ENCODE data around the gene TMIGD2.
"Not testable (repeated sequence)": the region's sequence is repeated elsewhere in the genome, so short reads cannot be mapped to it uniquely, and the experiment has no call there.

TMIGD2 gene, protein sequence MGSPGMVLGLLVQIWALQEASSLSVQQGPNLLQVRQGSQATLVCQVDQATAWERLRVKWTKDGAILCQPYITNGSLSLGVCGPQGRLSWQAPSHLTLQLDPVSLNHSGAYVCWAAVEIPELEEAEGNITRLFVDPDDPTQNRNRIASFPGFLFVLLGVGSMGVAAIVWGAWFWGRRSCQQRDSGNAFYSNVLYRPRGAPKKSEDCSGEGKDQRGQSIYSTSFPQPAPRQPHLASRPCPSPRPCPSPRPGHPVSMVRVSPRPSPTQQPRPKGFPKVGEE

DNA sequence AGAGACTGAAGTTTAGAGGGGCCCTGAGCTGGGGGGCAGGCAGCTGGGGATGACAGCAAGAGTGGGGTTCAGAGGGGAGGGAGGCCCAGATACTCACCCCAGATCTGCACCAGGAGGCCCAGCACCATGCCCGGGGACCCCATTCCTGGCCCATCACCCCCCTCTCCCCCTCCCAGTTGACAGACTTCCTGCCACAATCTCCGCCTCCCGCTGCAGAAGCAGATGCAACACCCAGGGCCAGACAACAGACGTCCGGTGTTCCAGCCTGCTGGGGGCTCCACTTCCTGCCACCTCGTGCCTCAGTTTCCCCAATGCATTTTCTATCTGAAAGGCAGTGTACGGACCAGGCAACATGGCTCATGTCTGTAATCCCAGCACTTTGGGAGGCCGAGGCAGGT, at the start of gene TMIGD2:
TMIGD2 (minus strand) TSS at position 147 of the 398 bp plus-strand sequence; CDS start at position 143, 4 bp downstream.
- DNase-seq (ENCODE audit: low spot score in 2 of 2) (no peak), ATAC-seq (ENCODE audit: low read depth) (no peak)
- H3K4me3 Mint-ChIP-seq: no peak within 1 kb of the TSS
- peaks cover 2% of the 10 kb centered on the region for H3K4me1 Mint-ChIP-seq
- peaks cover 2% of the 10 kb centered on the region for H3K9me3 Mint-ChIP-seq
- no peak within 1 kb of the TSS for H3K27ac Mint-ChIP-seq
- H3K36me3 Mint-ChIP-seq: peaks cover 4% of the 10 kb centered on the region
- H3K27me3 Mint-ChIP-seq: peaks cover 16% of the 10 kb centered on the region

DNA sequence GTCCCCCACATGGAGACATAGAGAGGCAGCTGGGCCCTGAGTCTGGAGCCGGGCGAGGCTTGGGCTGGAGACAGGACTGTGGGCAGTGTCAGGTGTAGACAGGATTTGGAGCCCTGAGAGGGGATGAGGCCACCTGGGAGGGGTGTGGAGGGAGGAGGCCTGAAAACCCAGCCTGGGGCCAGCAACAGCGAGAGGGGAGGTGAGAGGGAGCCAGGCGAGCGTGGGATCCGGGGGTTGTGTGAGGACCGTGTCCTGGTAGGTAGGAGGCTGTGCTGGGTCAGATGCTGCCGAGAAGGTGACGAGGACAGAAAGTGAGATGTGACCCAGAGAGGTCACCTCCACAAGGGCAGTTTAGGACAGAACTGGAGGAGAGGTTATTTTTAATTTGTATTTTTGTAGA, 48.5 kb upstream of the TMIGD2 start:
- H3K4me3 Mint-ChIP-seq: no peak overlapping the region
- ATAC-seq (ENCODE audit: low read depth): no peak
- no peaks in the 10 kb centered on the region for H3K27me3 Mint-ChIP-seq
- no peaks in the 10 kb centered on the region for H3K9me3 Mint-ChIP-seq
- peak overlapping the region; percentile 90 for H3K27ac Mint-ChIP-seq
- H3K36me3 Mint-ChIP-seq: peaks cover 7% of the 10 kb centered on the region
- no peak for DNase-seq (ENCODE audit: low spot score in 2 of 2)
- H3K4me1 Mint-ChIP-seq: peaks cover 2% of the 10 kb centered on the region

DNA sequence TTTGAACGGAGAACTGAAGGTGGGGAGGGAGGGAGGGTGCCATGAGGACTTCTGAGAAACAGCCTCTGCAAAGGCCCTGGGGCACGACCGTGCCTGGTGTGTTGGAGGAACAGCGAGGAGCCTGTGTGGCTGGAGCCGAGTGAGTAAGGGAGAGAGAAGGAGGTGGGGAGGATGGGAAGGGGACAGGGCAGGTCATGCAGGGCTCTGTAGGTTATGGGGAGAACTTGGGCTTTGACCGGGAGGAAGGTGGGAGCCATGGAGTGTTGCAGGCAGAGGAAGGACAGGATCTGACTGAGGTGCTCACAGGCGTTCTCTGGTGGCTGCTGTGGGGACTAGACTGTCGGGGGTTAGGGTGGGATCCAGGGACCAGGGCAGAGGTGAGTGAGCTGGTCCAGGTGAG, 47.9 kb upstream of the TMIGD2 start:
- no peak overlapping the region for H3K4me3 Mint-ChIP-seq
- ATAC-seq (ENCODE audit: low read depth) (no peak), DNase-seq (ENCODE audit: low spot score in 2 of 2) (no peak)
- H3K27me3 Mint-ChIP-seq: no peaks in the 10 kb centered on the region
- H3K36me3 Mint-ChIP-seq: peaks cover 11% of the 10 kb centered on the region
- H3K9me3 Mint-ChIP-seq: no peaks in the 10 kb centered on the region
- peak overlapping the region; percentile 90 for H3K27ac Mint-ChIP-seq
- H3K4me1 Mint-ChIP-seq: peaks cover 2% of the 10 kb centered on the region

DNA sequence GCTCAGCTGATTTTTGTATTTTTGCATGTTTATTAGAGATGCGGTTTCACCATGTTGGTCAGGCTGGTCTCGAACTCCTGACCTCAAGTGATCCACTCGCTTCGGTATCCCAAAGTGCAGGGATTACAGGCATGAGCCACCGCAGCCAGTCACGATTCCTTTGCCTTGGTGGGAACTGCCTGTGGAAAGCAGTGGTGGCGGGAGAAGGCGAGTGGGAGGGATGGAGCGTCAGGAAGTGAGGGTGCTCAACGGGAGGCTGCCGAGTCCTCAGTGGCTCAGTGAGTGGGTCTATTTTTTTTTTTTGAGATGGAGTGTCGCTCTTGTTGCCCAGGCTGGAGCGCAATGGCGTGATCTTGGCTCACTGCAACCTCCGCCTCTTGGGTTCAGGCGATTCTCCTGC, 47.0 kb upstream of the TMIGD2 start:
- H3K27ac Mint-ChIP-seq; H3K4me3 Mint-ChIP-seq; H3K27me3 Mint-ChIP-seq; DNase-seq (ENCODE audit: low spot score in 2 of 2); ATAC-seq (ENCODE audit: low read depth); H3K4me1 Mint-ChIP-seq; H3K9me3 Mint-ChIP-seq: not testable (repeated sequence)
- peaks cover 11% of the 10 kb centered on the region for H3K36me3 Mint-ChIP-seq

DNA sequence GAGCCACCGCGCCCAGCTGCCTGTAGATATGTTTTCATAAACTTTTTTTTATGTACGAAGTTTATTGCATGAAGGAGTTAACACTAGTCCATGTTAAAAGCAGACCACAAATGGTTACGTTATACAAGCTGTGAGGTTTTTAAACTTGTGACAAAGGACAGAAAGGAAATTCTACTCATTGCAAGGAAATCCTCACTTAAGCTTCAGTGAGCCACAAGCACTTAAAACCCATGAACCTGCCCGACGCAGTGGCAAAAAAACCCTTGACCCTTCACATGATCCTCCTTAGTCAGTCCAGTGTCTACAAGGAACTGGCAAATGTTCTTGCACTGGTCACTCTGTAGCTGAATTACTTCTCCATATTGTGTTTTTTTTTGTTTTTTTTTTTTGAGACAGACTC, 45.3 kb upstream of the TMIGD2 start:
- Mint-ChIP-seq H3K36me3 (peaks cover 11% of the 10 kb centered on the region), H3K27ac (no peak overlapping the region), H3K4me1 (peaks cover 4% of the 10 kb centered on the region), H3K27me3 (no peaks in the 10 kb centered on the region), H3K4me3 (no peak overlapping the region), H3K9me3 (no peaks in the 10 kb centered on the region)
- DNase-seq (ENCODE audit: low spot score in 2 of 2) (no peak), ATAC-seq (ENCODE audit: low read depth) (no peak)

DNA sequence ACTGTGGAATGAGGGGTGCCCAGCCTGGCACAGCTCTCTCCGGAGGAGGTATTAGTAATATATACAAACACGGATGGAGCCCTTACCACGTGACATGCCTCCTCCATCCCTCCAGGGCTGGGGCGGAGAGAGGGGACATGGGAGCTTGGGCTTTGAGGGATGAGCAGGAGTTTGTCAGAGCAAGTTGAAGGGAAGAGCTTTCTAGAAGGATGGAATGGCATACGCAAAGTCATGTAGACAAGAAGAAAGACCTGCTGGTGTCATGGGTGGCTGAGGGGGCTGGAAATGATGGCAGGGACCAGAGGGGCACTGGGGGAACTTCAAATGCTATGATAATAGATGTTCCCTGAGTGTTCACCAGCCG, 43.8 kb upstream of the TMIGD2 start:
- Mint-ChIP-seq H3K4me1 (peaks cover 7% of the 10 kb centered on the region), H3K4me3 (no peak overlapping the region), H3K27me3 (no peaks in the 10 kb centered on the region), H3K36me3 (peaks cover 11% of the 10 kb centered on the region), H3K27ac (no peak overlapping the region), H3K9me3 (no peaks in the 10 kb centered on the region)
- DNase-seq (ENCODE audit: low spot score in 2 of 2): no peak
- ATAC-seq (ENCODE audit: low read depth): no peak

DNA sequence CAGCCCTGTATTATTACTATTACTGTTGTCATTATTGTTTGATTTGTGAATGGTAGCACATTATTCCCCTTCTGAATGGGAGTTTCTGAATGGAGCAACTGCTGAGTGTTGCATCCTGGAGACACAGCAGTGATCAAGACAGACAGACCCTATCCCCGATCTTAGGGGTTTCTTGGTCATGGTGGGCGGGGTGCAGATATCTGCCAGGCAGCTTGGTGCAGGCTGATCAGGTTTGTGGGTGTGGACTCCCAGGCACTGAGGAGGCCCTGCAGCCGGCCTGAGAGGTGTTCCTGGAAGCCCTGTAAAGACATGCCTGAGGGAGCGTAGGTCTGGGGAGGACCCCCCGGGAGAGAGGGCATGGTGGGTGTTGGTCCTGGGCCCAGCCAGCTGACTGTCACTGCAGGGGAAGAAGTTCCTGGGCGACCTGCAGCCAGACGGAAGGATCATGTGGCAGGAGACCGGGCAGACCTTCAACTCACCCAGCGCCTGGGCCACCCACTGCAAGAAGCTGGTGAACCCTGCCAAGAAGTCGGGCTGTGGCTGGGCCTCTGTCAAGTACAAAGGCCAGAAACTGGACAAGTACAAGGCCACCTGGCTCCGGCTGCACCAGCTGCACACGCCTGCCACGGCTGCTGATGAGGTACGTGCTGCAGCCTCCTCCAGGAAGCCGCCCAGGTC, 43.3 kb upstream of the TMIGD2 start:
- H3K27me3 Mint-ChIP-seq: no peaks in the 10 kb centered on the region
- no peaks in the 10 kb centered on the region for H3K9me3 Mint-ChIP-seq
- H3K27ac Mint-ChIP-seq: no peak overlapping the region
- ATAC-seq (ENCODE audit: low read depth) (no peak), DNase-seq (ENCODE audit: low spot score in 2 of 2) (no peak)
- peak overlapping the region; percentile 58 for H3K4me3 Mint-ChIP-seq
- H3K4me1 Mint-ChIP-seq: peaks cover 7% of the 10 kb centered on the region
- H3K36me3 Mint-ChIP-seq: peaks cover 11% of the 10 kb centered on the region

DNA sequence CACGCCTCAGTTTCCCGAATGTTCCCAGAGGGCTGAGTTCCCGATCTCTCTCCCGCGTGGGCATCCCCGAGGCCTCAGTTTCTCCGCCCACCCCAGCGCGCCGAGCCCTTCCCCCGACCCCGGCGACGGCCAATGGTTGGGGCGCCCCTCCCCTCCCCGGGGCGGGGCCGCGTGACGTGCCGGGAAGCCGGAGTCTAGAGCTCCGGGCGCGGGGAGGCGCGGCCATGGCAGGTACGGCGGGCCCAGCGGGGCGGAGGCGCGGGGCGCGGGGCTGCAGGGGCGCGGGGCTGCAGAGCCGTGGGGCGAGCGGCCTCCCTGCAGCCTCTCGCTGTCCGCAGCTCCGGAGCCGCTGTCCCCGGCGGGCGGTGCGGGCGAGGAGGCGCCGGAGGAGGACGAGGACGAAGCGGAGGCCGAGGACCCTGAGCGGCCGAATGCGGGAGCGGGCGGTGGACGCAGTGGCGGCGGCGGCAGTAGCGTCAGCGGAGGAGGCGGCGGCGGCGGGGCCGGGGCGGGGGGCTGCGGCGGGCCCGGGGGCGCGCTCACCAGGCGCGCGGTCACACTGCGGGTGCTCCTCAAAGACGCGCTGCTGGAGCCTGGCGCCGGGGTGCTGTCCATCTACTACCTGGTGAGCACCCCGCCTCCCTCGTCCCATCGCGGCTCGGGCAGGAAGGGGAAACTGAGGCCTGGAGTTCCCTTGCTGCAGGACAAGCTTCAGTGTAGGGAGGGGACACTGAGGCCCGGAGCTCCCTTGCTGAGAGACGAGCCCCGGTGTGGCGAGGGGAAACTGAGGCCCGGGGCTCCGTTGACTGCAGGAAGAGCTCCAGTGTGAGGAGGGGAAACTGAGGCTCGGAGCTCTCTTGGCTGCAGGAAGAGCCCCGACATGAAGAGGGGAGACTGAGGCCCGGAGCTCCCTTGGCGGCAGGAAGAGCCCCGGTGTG, 41.5 kb upstream of the TMIGD2 start, which contains the start of gene MPND:
MPND (plus strand) TSS at position 193 of the 938 bp plus-strand sequence; CDS start at position 225, 32 bp downstream.
- DNase-seq (ENCODE audit: low spot score in 2 of 2): peak; percentile 86 to 93
- Mint-ChIP-seq H3K9me3 (no peaks in the 10 kb centered on the region), H3K27ac (peak within 1 kb of the TSS; percentile 90), H3K27me3 (no peaks in the 10 kb centered on the region), H3K4me1 (peaks cover 9% of the 10 kb centered on the region), H3K36me3 (peaks cover 9% of the 10 kb centered on the region), H3K4me3 (peak within 1 kb of the TSS; percentile 84)
- ATAC-seq (ENCODE audit: low read depth): peak; percentile 71

DNA sequence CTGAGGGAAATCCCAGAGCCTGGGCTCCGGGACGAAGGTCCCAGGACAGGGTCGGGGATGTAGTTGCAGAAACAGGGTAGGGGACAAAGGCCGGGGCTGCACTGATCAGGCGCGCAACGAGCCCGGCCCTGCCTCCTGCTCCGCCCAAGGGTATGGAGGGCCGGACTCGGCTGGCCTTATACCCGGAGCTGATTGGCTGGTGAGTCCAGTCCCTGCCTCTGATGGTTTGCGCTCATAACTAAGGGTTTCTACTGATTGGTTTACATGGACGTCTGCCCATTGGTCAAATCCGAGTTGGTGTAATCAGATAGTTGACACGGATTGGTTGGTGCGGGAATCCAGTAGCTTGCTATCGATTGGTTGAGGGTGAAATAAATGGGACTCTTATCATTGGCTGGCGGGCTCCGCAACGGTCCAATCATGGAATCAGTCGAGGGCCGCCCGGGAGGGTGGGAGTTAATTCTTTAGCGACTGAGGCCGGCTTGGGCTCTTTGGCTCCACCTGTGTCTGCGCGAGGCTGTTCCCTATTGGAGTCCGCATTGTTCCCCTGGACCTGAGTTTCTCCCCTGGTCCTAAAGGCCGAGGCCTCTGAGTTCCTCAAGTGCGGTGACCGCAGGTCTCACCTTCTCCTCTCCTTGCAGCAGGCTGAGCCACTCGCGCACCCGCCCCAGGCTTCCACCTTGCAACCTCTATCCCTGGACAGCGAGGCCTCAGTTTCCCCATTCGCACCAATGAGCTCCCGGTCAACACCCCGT, 40.6 kb upstream of the TMIGD2 start:
- peak overlapping the region; percentile 90 for H3K27ac Mint-ChIP-seq
- peak overlapping the region; percentile 84 for H3K4me3 Mint-ChIP-seq
- no peaks in the 10 kb centered on the region for H3K27me3 Mint-ChIP-seq
- peaks cover 7% of the 10 kb centered on the region for H3K36me3 Mint-ChIP-seq
- no peaks in the 10 kb centered on the region for H3K9me3 Mint-ChIP-seq
- ATAC-seq (ENCODE audit: low read depth): peak; percentile 79
- peaks cover 16% of the 10 kb centered on the region for H3K4me1 Mint-ChIP-seq
- peak; percentile 80 to 88 for DNase-seq (ENCODE audit: low spot score in 2 of 2)

DNA sequence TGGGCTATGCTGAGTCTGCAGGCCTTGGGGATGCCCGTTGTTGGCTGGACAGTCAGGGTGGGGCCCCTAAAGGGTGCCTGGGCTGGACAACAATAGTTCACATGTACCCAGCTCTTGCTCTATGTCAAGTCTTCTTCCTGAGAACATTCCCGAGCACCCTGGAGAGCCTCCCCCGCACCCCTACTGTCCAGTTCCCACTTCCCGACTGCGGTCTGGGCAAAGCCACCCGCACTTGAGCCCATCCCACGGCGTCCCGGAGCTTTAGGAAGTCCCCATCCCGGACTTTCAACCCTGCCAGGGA, 40.1 kb upstream of the TMIGD2 start:
- Mint-ChIP-seq H3K36me3 (peaks cover 7% of the 10 kb centered on the region), H3K4me3 (peak overlapping the region; percentile 84), H3K27me3 (no peaks in the 10 kb centered on the region), H3K9me3 (no peaks in the 10 kb centered on the region), H3K4me1 (peaks cover 17% of the 10 kb centered on the region), H3K27ac (peak overlapping the region; percentile 90)
- DNase-seq (ENCODE audit: low spot score in 2 of 2) (no peak), ATAC-seq (ENCODE audit: low read depth) (no peak)

DNA sequence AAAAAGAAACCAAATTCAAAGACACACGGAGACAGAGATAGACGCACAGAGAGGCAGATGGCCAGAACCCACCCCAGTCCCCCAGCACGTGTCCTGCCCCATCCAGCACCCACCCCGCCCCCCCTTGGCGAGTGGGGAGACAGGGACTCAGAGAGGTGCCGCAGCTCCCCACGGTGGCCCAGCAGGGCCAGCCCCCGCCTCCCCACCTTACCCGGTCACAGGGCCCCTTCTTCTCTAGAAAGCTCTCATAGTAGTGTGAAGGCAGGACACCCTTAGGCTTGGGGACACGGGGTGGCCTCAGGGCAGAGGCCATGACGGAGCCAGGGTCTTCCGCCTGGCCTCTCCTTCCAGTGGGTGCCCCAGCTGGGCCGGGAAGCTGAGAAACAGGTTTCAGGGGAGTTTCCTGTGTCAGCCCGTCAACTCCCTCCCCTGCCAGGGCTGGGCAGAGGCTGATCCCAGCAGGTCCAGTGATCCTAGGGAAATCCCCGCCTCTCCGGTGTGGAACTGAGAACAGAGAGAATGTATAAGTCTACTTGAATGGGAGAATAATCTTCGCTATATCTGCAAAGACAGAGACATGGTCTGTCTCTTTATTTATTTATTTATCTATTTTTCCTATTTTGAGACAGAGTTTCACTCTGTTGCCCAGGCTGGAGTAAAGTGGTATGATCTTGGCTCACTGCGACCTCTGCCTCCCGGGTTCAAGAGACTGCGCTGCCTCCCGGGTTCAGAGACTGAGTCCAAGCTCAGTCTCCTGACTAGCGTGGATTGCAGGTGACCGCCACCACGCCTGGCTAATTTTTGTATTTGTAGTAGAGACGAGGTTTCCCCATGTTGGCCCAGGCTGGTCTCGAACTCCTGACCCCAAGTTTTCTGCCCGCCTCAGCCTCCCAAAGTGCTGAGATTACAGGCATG, 36.5 kb upstream of the TMIGD2 start, which contains the start of gene STAP2:
STAP2 (minus strand) TSS at position 387 of the 915 bp plus-strand sequence; CDS start at position 313, 74 bp downstream.
- no peak for ATAC-seq (ENCODE audit: low read depth)
- Mint-ChIP-seq H3K4me1 (peaks cover 14% of the 10 kb centered on the region), H3K4me3 (peak within 1 kb of the TSS; percentile 80), H3K27ac (peak within 1 kb of the TSS; percentile 9), H3K9me3 (peaks cover 10% of the 10 kb centered on the region), H3K36me3 (peaks cover 2% of the 10 kb centered on the region), H3K27me3 (peaks cover 1% of the 10 kb centered on the region)
- DNase-seq (ENCODE audit: low spot score in 2 of 2): no peak

DNA sequence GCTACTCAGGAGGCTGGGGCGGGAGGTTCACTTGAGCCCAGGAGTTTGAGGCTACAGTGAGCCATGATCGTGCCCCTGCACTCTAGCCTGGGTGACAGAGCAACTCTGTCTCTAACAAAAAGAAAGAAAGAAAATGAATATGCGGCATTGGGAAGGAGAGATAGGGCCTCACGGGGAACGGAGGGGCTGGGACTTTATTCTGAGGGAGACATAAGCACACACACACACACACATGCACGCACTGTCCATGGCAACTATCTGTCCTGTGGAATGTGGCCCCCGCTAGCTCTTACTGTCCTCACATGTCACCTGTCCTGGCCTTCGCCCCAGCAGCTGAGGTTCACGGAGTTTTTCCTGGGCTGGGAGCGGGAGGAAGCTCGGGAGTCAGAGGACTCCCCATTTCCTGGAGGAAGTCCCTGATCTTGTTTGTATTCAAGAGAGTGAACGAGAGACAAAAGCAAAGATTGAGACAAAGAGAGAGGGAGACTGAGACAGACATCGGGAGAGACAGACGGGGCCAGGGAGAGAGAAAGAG, 35.8 kb upstream of the TMIGD2 start:
- Mint-ChIP-seq H3K4me3 (peak overlapping the region; percentile 80), H3K9me3 (peaks cover 10% of the 10 kb centered on the region), H3K27me3 (peaks cover 1% of the 10 kb centered on the region), H3K27ac (peak overlapping the region; percentile 9), H3K36me3 (peaks cover 2% of the 10 kb centered on the region), H3K4me1 (peaks cover 14% of the 10 kb centered on the region)
- no peak for ATAC-seq (ENCODE audit: low read depth)
- no peak for DNase-seq (ENCODE audit: low spot score in 2 of 2)
